K562 (cell line): ENCODE data around the gene RIN3.

Experiments used
- CTCF ChIP-seq, 3 experiments: IDR thresholded peaks in 2 of 3; conservative IDR thresholded peaks in 1 of 3; 2 replicates each; pipeline ENCODE4 v1.5.1; 2011 to 2012; ENCODE audit warnings: low read length in 3 of 3, mild to moderate bottlenecking in 3 of 3, control low read depth in 2 of 3, improper control_type of control experiment in 1 of 3, inconsistent platforms in 1 of 3, low read depth in 1 of 3, mixed read lengths in 1 of 3, moderate library complexity in 1 of 3; ENCODE audit not compliant: insufficient read depth in 2 of 3
- ELF1 ChIP-seq: fragments of 200-800 bp; sonication (Bioruptor generic); IDR thresholded peaks from 2 replicates; pipeline ENCODE4 v1.6.1; 2016; ENCODE audit warnings: missing genetic modification characterization, missing compliant biosample characterization
- MTF1 ChIP-seq: fragments of 250-450 bp; sonication (Bioruptor Pico); IDR thresholded peaks from 2 replicates; pipeline ENCODE4 v1.9.0; 2021; ENCODE audit warnings: moderate library complexity, mild to moderate bottlenecking, inconsistent platforms, borderline replicate concordance
- RNF2 ChIP-seq: sonication (generic); IDR thresholded peaks from 2 replicates; pipeline ENCODE4 v1.6.1; 2016
- THAP7 ChIP-seq: fragments of 250-450 bp; sonication (Bioruptor Pico); IDR thresholded peaks from 2 replicates; pipeline ENCODE4 v1.5.0; 2021
- ZNF561 ChIP-seq: fragments of 450-650 bp; formaldehyde crosslinking; conservative IDR thresholded peaks from 2 replicates; pipeline ENCODE4 v1.4.0; 2020; ENCODE audit warnings: mild to moderate bottlenecking, moderate library complexity

GRCh38 chr14:92586963-92587699, 73.5 kb downstream of the RIN3 start:
- TF ChIP-seq CTCF (IDR thresholded peaks at IDR 0.05 in 2 of 3, conservative IDR thresholded peaks at IDR 0.05 in 1 of 3; ENCODE audit: insufficient read depth in 2 of 3, low read depth in 1 of 3, low read length in 3 of 3) = no peak
- TF ChIP-seq RNF2 = no peak
- TF ChIP-seq ZNF561 (CRISPR knock-in tag) = no peak
- no peak for TF ChIP-seq THAP7
- no peak for TF ChIP-seq MTF1
- no peak for TF ChIP-seq ELF1 (tag)
